ENCODE results near the gene ANTXRL.
"Not testable (repeated sequence)": the region's sequence is repeated elsewhere in the genome, so short reads cannot be mapped to it uniquely, and the experiment has no call there.

The ANTXRL gene

GRCh38 chr10:46270963-46271530, 15.8 kb upstream of the ANTXRL start:
- H3K36me3 ChIP-seq (ENCODE audit: control insufficient read depth, insufficient read depth, low read length); H3K4me3 ChIP-seq (ENCODE audit: low read length); H3K9ac ChIP-seq (ENCODE audit: low read length); H3K27me3 ChIP-seq (ENCODE audit: control insufficient read depth, insufficient read depth, low read length); H3K4me1 ChIP-seq (ENCODE audit: control insufficient read depth, insufficient read depth, low read length); H3K9me3 ChIP-seq (ENCODE audit: control insufficient read depth, low read length): not testable (repeated sequence)

GRCh38 chr10:46271795-46272499, 14.8 kb upstream of the ANTXRL start:
- H3K4me1 ChIP-seq (ENCODE audit: control insufficient read depth, insufficient read depth, low read length); H3K9ac ChIP-seq (ENCODE audit: low read length); H3K9me3 ChIP-seq (ENCODE audit: control insufficient read depth, low read length); H3K36me3 ChIP-seq (ENCODE audit: control insufficient read depth, insufficient read depth, low read length); H3K4me3 ChIP-seq (ENCODE audit: low read length); H3K27me3 ChIP-seq (ENCODE audit: control insufficient read depth, insufficient read depth, low read length): not testable (repeated sequence)

- Histone ChIP-seq H3K9ac (ENCODE audit: low read length) (no peak overlapping the region), H3K4me1 (ENCODE audit: control insufficient read depth, insufficient read depth, low read length) (no peaks in the 10 kb centered on the region), H3K4me3 (ENCODE audit: low read length) (no peak overlapping the region), H3K36me3 (ENCODE audit: control insufficient read depth, insufficient read depth, low read length) (no peaks in the 10 kb centered on the region), H3K27me3 (ENCODE audit: control insufficient read depth, insufficient read depth, low read length) (no peaks in the 10 kb centered on the region), H3K9me3 (ENCODE audit: control insufficient read depth, low read length) (no peaks in the 10 kb centered on the region)
These were observed 13.9 kb upstream of the ANTXRL start for GRCh38 chr10:46272863-46273415.

GRCh38 chr10:46273506-46274477, 13.0 kb upstream of the ANTXRL start:
- Histone ChIP-seq H3K9me3 (ENCODE audit: control insufficient read depth, low read length) (no peaks in the 10 kb centered on the region), H3K4me1 (ENCODE audit: control insufficient read depth, insufficient read depth, low read length) (no peaks in the 10 kb centered on the region), H3K9ac (ENCODE audit: low read length) (no peak overlapping the region), H3K27me3 (ENCODE audit: control insufficient read depth, insufficient read depth, low read length) (no peaks in the 10 kb centered on the region), H3K4me3 (ENCODE audit: low read length) (no peak overlapping the region), H3K36me3 (ENCODE audit: control insufficient read depth, insufficient read depth, low read length) (no peaks in the 10 kb centered on the region)

- Histone ChIP-seq H3K9me3 (ENCODE audit: control insufficient read depth, low read length) (no peaks in the 10 kb centered on the region), H3K4me1 (ENCODE audit: control insufficient read depth, insufficient read depth, low read length) (peaks cover 8% of the 10 kb centered on the region), H3K4me3 (ENCODE audit: low read length) (no peak overlapping the region), H3K9ac (ENCODE audit: low read length) (no peak overlapping the region), H3K36me3 (ENCODE audit: control insufficient read depth, insufficient read depth, low read length) (no peaks in the 10 kb centered on the region), H3K27me3 (ENCODE audit: control insufficient read depth, insufficient read depth, low read length) (peaks cover 10% of the 10 kb centered on the region)
These were observed 9.0 kb upstream of the ANTXRL start for GRCh38 chr10:46277840-46278239.

- H3K9ac ChIP-seq (ENCODE audit: low read length); H3K9me3 ChIP-seq (ENCODE audit: control insufficient read depth, low read length); H3K4me3 ChIP-seq (ENCODE audit: low read length); H3K36me3 ChIP-seq (ENCODE audit: control insufficient read depth, insufficient read depth, low read length): not testable (repeated sequence)
- Histone ChIP-seq H3K4me1 (ENCODE audit: control insufficient read depth, insufficient read depth, low read length) (peaks cover 16% of the 10 kb centered on the region), H3K27me3 (ENCODE audit: control insufficient read depth, insufficient read depth, low read length) (peaks cover 23% of the 10 kb centered on the region)
These were observed 4.4 kb upstream of the ANTXRL start for GRCh38 chr10:46282421-46282831.

- Histone ChIP-seq H3K9me3 (ENCODE audit: control insufficient read depth, low read length) (no peaks in the 10 kb centered on the region), H3K36me3 (ENCODE audit: control insufficient read depth, insufficient read depth, low read length) (no peaks in the 10 kb centered on the region), H3K4me3 (ENCODE audit: low read length) (no peak overlapping the region), H3K27me3 (ENCODE audit: control insufficient read depth, insufficient read depth, low read length) (peaks cover 23% of the 10 kb centered on the region), H3K4me1 (ENCODE audit: control insufficient read depth, insufficient read depth, low read length) (peaks cover 16% of the 10 kb centered on the region), H3K9ac (ENCODE audit: low read length) (no peak overlapping the region)
These were observed 3.8 kb upstream of the ANTXRL start for GRCh38 chr10:46282842-46283574.

GRCh38 chr10:46283580-46284285, 3.1 kb upstream of the ANTXRL start:
- Histone ChIP-seq H3K36me3 (ENCODE audit: control insufficient read depth, insufficient read depth, low read length) (no peaks in the 10 kb centered on the region), H3K27me3 (ENCODE audit: control insufficient read depth, insufficient read depth, low read length) (peaks cover 23% of the 10 kb centered on the region), H3K4me3 (ENCODE audit: low read length) (no peak overlapping the region), H3K4me1 (ENCODE audit: control insufficient read depth, insufficient read depth, low read length) (peaks cover 16% of the 10 kb centered on the region), H3K9me3 (ENCODE audit: control insufficient read depth, low read length) (no peaks in the 10 kb centered on the region), H3K9ac (ENCODE audit: low read length) (no peak overlapping the region)

GRCh38 chr10:46284286-46285229, 2.2 kb upstream of the ANTXRL start:
- Histone ChIP-seq H3K36me3 (ENCODE audit: control insufficient read depth, insufficient read depth, low read length) (no peaks in the 10 kb centered on the region), H3K9me3 (ENCODE audit: control insufficient read depth, low read length) (no peaks in the 10 kb centered on the region), H3K9ac (ENCODE audit: low read length) (peak overlapping the region; percentile 80), H3K4me3 (ENCODE audit: low read length) (no peak overlapping the region), H3K4me1 (ENCODE audit: control insufficient read depth, insufficient read depth, low read length) (peaks cover 16% of the 10 kb centered on the region), H3K27me3 (ENCODE audit: control insufficient read depth, insufficient read depth, low read length) (peaks cover 23% of the 10 kb centered on the region)

- Histone ChIP-seq H3K4me3 (ENCODE audit: low read length) (no peak overlapping the region), H3K9ac (ENCODE audit: low read length) (no peak overlapping the region), H3K27me3 (ENCODE audit: control insufficient read depth, insufficient read depth, low read length) (peaks cover 23% of the 10 kb centered on the region), H3K36me3 (ENCODE audit: control insufficient read depth, insufficient read depth, low read length) (no peaks in the 10 kb centered on the region), H3K9me3 (ENCODE audit: control insufficient read depth, low read length) (no peaks in the 10 kb centered on the region), H3K4me1 (ENCODE audit: control insufficient read depth, insufficient read depth, low read length) (peaks cover 16% of the 10 kb centered on the region)
These were observed 1.5 kb upstream of the ANTXRL start for GRCh38 chr10:46285300-46285699.
